ENCODE measurements around the gene DEDD. TPM values are rescaled to one million over a fixed set of nuclear protein-coding genes. Genes with fewer than 3 reads are reported as not detected.

DEDD gene
- total RNA-seq, 1 experiment from 2014 or later, result 33.8 TPM

GRCh38 chr1:161085165-161085564 lies 47.3 kb downstream of the DEDD start:
- Histone ChIP-seq H3K9me3 (no peaks in the 10 kb centered on the region), H3K36me3 (ENCODE audit: control insufficient read depth, insufficient read depth, low read length) (no peaks in the 10 kb centered on the region), H3K27me3 (replicated peaks; ENCODE audit: control insufficient read depth, insufficient read depth, low read length) (no peaks in the 10 kb centered on the region), H3K4me1 (peaks cover 46% of the 10 kb centered on the region), H3K4me3 (ENCODE audit: low read depth, low read length) (no peak overlapping the region)
- ChIA-PET CTCF (interaction anchor here (0.7 to 3.3 kb wide), 2 partner anchors 12 to 244 kb away, joined by 4 to 15 read pairs; partner anchors contain the start of gene KLHDC9), POLR2A (no interaction called here)
- no peaks in the 10 kb centered on the region for H3K9me3 Mint-ChIP-seq (ENCODE audit: unreplicated experiment)
- no peak for DNase-seq
- H3K4me3 Mint-ChIP-seq (ENCODE audit: unreplicated experiment), result no peak overlapping the region
- no peak for TF ChIP-seq CTCF (IDR thresholded peaks at IDR 0.05; ENCODE audit: insufficient read depth in 1 of 2, low read depth in 1 of 2, low read length in 1 of 2, severe bottlenecking in 1 of 2, unreplicated experiment in 1 of 2)
- H3K27me3 Mint-ChIP-seq (ENCODE audit: insufficient read depth, unreplicated experiment), result no peaks in the 10 kb centered on the region
- BruUV-seq (replicated peaks), result no TSS peak
- peaks cover 7% of the 10 kb centered on the region for H3K36me3 Mint-ChIP-seq (ENCODE audit: insufficient read depth, unreplicated experiment)
- peaks cover 37% of the 10 kb centered on the region for H3K4me1 Mint-ChIP-seq (ENCODE audit: low read depth, unreplicated experiment)
- peak overlapping the region; percentile 67 for H3K27ac Mint-ChIP-seq (ENCODE audit: unreplicated experiment)
- intact Hi-C loops (cut with micrococcal nuclease; ENCODE audit: unreplicated experiment), result no loop called here

GRCh38 chr1:161084597-161084988 lies 47.9 kb downstream of the DEDD start:
- no peaks in the 10 kb centered on the region for H3K27me3 ChIP-seq (replicated peaks; ENCODE audit: control insufficient read depth, insufficient read depth, low read length)
- Mint-ChIP-seq H3K4me3 (ENCODE audit: unreplicated experiment) (peak overlapping the region; percentile 26), H3K36me3 (ENCODE audit: insufficient read depth, unreplicated experiment) (peaks cover 7% of the 10 kb centered on the region), H3K4me1 (ENCODE audit: low read depth, unreplicated experiment) (peaks cover 37% of the 10 kb centered on the region), H3K9me3 (ENCODE audit: unreplicated experiment) (no peaks in the 10 kb centered on the region), H3K27me3 (ENCODE audit: insufficient read depth, unreplicated experiment) (no peaks in the 10 kb centered on the region), H3K27ac (ENCODE audit: unreplicated experiment) (peak overlapping the region; percentile 67)
- TF ChIP-seq CTCF (IDR thresholded peaks at IDR 0.05; ENCODE audit: insufficient read depth in 1 of 2, low read depth in 1 of 2, low read length in 1 of 2, severe bottlenecking in 1 of 2, unreplicated experiment in 1 of 2), result no peak
- intact Hi-C loops (cut with micrococcal nuclease; ENCODE audit: unreplicated experiment), result no loop called here
- H3K4me3 ChIP-seq (ENCODE audit: low read depth, low read length), result no peak overlapping the region
- ChIA-PET POLR2A (interaction anchor here (1.9 kb wide), 1 partner anchor 39 kb away, joined by 10 read pairs; the partner anchor contains the start of gene USF1), CTCF (interaction anchor here (1.0 to 3.3 kb wide), 2 partner anchors 13 kb away, joined by 3 to 15 read pairs; partner anchors contain the start of gene KLHDC9)
- no TSS peak for BruUV-seq (replicated peaks)
- no peaks in the 10 kb centered on the region for H3K9me3 ChIP-seq
- H3K4me1 ChIP-seq, result peaks cover 47% of the 10 kb centered on the region
- DNase-seq, result no peak
- no peaks in the 10 kb centered on the region for H3K36me3 ChIP-seq (ENCODE audit: control insufficient read depth, insufficient read depth, low read length)

GRCh38 chr1:161083748-161084596 lies 48.5 kb downstream of the DEDD start:
- intact Hi-C loops (cut with micrococcal nuclease; ENCODE audit: unreplicated experiment), result no loop called here
- Histone ChIP-seq H3K4me3 (ENCODE audit: low read depth, low read length) (no peak overlapping the region), H3K27me3 (replicated peaks; ENCODE audit: control insufficient read depth, insufficient read depth, low read length) (no peaks in the 10 kb centered on the region), H3K9me3 (no peaks in the 10 kb centered on the region), H3K36me3 (ENCODE audit: control insufficient read depth, insufficient read depth, low read length) (no peaks in the 10 kb centered on the region), H3K4me1 (peaks cover 43% of the 10 kb centered on the region)
- TSS peak; percentile 84 for BruUV-seq (replicated peaks)
- H3K9me3 Mint-ChIP-seq (ENCODE audit: unreplicated experiment), result no peaks in the 10 kb centered on the region
- peaks cover 37% of the 10 kb centered on the region for H3K4me1 Mint-ChIP-seq (ENCODE audit: low read depth, unreplicated experiment)
- ChIA-PET POLR2A (interaction anchor here (0.6 to 1.9 kb wide), 3 partner anchors 38 to 180 kb away, joined by 4 to 10 read pairs (median 5); partner anchors contain the start of genes F11R and USF1), CTCF (interaction anchor here (1.0 to 3.3 kb wide), 2 partner anchors 12 to 13 kb away, joined by 3 to 15 read pairs; partner anchors contain the start of gene KLHDC9)
- H3K4me3 Mint-ChIP-seq (ENCODE audit: unreplicated experiment), result peak overlapping the region; percentile 26
- no peak for TF ChIP-seq CTCF (IDR thresholded peaks at IDR 0.05; ENCODE audit: insufficient read depth in 1 of 2, low read depth in 1 of 2, low read length in 1 of 2, severe bottlenecking in 1 of 2, unreplicated experiment in 1 of 2)
- peak overlapping the region; percentile 67 for H3K27ac Mint-ChIP-seq (ENCODE audit: unreplicated experiment)
- no peaks in the 10 kb centered on the region for H3K27me3 Mint-ChIP-seq (ENCODE audit: insufficient read depth, unreplicated experiment)
- peak in 1 of 2 experiments; percentile 24 for DNase-seq
- H3K36me3 Mint-ChIP-seq (ENCODE audit: insufficient read depth, unreplicated experiment), result peaks cover 7% of the 10 kb centered on the region

Data from Caco-2 (cell line).